NCI-H2081 treated with DMSO at 0.1 percent for 48 hours (cell line): ENCODE measurements around the gene EFHD2.

Experiments
- DNase-seq: peaks from one replicate; lab custom pipeline; 2025; lab: John Stamatoyannopoulos, UW

EFHD2 gene

GRCh38 chr1:15476927-15477326 is 67.2 kb downstream of the EFHD2 start:
- DNase-seq, result no peak

- no peak for DNase-seq
These were observed 68.0 kb downstream of the EFHD2 start for GRCh38 chr1:15477646-15478212.
